ENCODE data around the gene GRIK1.

- TF ChIP-seq ELK4 (IDR thresholded peaks at IDR 0.05; ENCODE audit: borderline replicate concordance, low read depth, low read length) (no peak), PRDM4 (tag by site-specific recombination; IDR thresholded peaks at IDR 0.05) (no peak), CTCF (tag by site-specific recombination; IDR thresholded peaks at IDR 0.05) (no peak), PATZ1 (tag by site-specific recombination; IDR thresholded peaks at IDR 0.05) (no peak), ZNF354C (tag by site-specific recombination; IDR thresholded peaks at IDR 0.05; ENCODE audit: borderline replicate concordance, low read depth) (no peak), ZNF555 (tag by site-specific recombination; conservative IDR thresholded peaks at IDR 0.05) (no peak), ZNF558 (tag by site-specific recombination; IDR thresholded peaks at IDR 0.05) (no peak)
Observed at GRCh38 chr21:29860346-29860745, 79.5 kb downstream of the GRIK1 start.
